WTC11 (cell line): Measurements from ENCODE around the gene SLC2A5.

ENCODE experiments used
- ATF3 ChIP-seq: sonication (generic); formaldehyde crosslinking; conservative IDR thresholded peaks from 2 replicates; pipeline ENCODE4 v1.8.1; 2022; ENCODE audit warnings: mild to moderate bottlenecking, missing genetic modification reagents
- CREM ChIP-seq: sonication (generic); formaldehyde crosslinking; IDR thresholded peaks from 2 replicates; pipeline ENCODE4 v1.8.1; 2022; ENCODE audit warnings: mild to moderate bottlenecking, missing genetic modification reagents, moderate library complexity
- E2F4 ChIP-seq: sonication (generic); formaldehyde crosslinking; IDR thresholded peaks from 2 replicates; pipeline ENCODE4 v1.8.1; 2022; ENCODE audit warnings: low read depth, mild to moderate bottlenecking, moderate library complexity, missing genetic modification reagents, borderline replicate concordance
- ETV6 ChIP-seq: sonication (generic); formaldehyde crosslinking; IDR thresholded peaks from 2 replicates; pipeline ENCODE4 v1.8.1; 2022; ENCODE audit warnings: mild to moderate bottlenecking, missing genetic modification reagents
- FOXJ3 ChIP-seq: sonication (generic); formaldehyde crosslinking; IDR thresholded peaks from 2 replicates; pipeline ENCODE4 v1.9.0; 2021; ENCODE audit warnings: missing genetic modification reagents, mild to moderate bottlenecking, borderline replicate concordance
- FOXK1 ChIP-seq: sonication (generic); formaldehyde crosslinking; IDR thresholded peaks from 2 replicates; pipeline ENCODE4 v1.8.0; 2022; ENCODE audit warnings: mild to moderate bottlenecking, moderate library complexity, missing genetic modification reagents
- NFYB ChIP-seq: sonication (generic); formaldehyde crosslinking; conservative IDR thresholded peaks from 2 replicates; pipeline ENCODE4 v1.8.0; 2022; ENCODE audit warnings: low read depth, missing genetic modification reagents
- SMAD3 ChIP-seq: sonication (generic); formaldehyde crosslinking; IDR thresholded peaks from 2 replicates; pipeline ENCODE4 v1.8.0; 2022; ENCODE audit warnings: missing genetic modification reagents, mild to moderate bottlenecking, borderline replicate concordance
- TF ChIP-seq, protein P1 (sequence below): sonication (generic); formaldehyde crosslinking; IDR thresholded peaks from 2 replicates; pipeline ENCODE4 v1.8.1; 2023; ENCODE audit warnings: mild to moderate bottlenecking, missing genetic modification reagents
- TF ChIP-seq, protein P2 (sequence below): fragments of 200-600 bp; IDR thresholded peaks from 2 replicates; pipeline ENCODE4 v1.8.0; 2022; ENCODE audit warnings: antibody characterized with exemption

DNA sequence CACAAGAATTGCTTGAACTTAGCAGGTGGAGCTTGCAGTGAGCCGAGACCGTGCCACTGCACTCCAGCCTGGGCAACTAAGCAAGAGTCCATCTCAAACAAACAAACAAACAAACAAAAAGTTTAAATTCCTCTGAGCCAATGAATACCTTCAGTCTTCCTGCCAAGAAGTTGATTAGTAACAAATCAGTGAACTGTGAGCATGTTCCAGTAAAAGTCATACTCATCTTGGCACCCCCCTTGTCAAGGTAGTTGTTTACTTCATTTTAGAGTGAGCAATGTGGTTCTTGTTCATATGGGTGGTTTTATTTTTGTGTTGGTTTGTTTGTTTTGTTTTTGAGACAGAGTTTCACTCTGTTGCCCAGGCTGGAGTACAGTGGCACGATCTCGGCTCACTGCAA lies 25.2 kb downstream of the SLC2A5 start:
- TF ChIP-seq, protein P1, sequence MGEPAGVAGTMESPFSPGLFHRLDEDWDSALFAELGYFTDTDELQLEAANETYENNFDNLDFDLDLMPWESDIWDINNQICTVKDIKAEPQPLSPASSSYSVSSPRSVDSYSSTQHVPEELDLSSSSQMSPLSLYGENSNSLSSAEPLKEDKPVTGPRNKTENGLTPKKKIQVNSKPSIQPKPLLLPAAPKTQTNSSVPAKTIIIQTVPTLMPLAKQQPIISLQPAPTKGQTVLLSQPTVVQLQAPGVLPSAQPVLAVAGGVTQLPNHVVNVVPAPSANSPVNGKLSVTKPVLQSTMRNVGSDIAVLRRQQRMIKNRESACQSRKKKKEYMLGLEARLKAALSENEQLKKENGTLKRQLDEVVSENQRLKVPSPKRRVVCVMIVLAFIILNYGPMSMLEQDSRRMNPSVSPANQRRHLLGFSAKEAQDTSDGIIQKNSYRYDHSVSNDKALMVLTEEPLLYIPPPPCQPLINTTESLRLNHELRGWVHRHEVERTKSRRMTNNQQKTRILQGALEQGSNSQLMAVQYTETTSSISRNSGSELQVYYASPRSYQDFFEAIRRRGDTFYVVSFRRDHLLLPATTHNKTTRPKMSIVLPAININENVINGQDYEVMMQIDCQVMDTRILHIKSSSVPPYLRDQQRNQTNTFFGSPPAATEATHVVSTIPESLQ (CRISPR knock-in tag): no peak
- TF ChIP-seq, protein P2, sequence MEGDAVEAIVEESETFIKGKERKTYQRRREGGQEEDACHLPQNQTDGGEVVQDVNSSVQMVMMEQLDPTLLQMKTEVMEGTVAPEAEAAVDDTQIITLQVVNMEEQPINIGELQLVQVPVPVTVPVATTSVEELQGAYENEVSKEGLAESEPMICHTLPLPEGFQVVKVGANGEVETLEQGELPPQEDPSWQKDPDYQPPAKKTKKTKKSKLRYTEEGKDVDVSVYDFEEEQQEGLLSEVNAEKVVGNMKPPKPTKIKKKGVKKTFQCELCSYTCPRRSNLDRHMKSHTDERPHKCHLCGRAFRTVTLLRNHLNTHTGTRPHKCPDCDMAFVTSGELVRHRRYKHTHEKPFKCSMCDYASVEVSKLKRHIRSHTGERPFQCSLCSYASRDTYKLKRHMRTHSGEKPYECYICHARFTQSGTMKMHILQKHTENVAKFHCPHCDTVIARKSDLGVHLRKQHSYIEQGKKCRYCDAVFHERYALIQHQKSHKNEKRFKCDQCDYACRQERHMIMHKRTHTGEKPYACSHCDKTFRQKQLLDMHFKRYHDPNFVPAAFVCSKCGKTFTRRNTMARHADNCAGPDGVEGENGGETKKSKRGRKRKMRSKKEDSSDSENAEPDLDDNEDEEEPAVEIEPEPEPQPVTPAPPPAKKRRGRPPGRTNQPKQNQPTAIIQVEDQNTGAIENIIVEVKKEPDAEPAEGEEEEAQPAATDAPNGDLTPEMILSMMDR: no peak
- TF ChIP-seq ATF3 (CRISPR knock-in tag) (no peak), ETV6 (CRISPR knock-in tag) (no peak), SMAD3 (CRISPR knock-in tag) (no peak), FOXK1 (CRISPR knock-in tag) (no peak), E2F4 (CRISPR knock-in tag) (no peak), CREM (CRISPR knock-in tag) (no peak), NFYB (no peak), FOXJ3 (no peak)
